SH-SY5Y (cell line): ENCODE results near the gene USH1G.

Experiments used
- GATA2 ChIP-seq: IDR thresholded peaks from 2 replicates; pipeline ENCODE4 v1.6.1; 2011; ENCODE audit warnings: mild to moderate bottlenecking, low read depth, low read length
- GATA3 ChIP-seq: IDR thresholded peaks from 2 replicates; pipeline ENCODE4 v1.6.1; 2011; ENCODE audit warnings: low read depth, mild to moderate bottlenecking, low read length, moderate library complexity

- TF ChIP-seq GATA2 (no peak), GATA3 (no peak)
These were observed 18.2 kb upstream of the USH1G start for GRCh38 chr17:74941128-74941725.
